PC-9 (cell line): ENCODE data around the gene RASL12.

Experiments used
- CTCF ChIP-seq: fragments of 200-600 bp; sonication (generic); conservative IDR thresholded peaks from 2 replicates; pipeline ENCODE4 v1.6.1; 2017; ENCODE audit warnings: mixed run types, antibody characterized with exemption, mild to moderate bottlenecking, moderate library complexity
- EZH2 ChIP-seq: fragments of 200-600 bp; sonication (generic); IDR thresholded peaks from 2 replicates; pipeline ENCODE4 v1.8.0; 2017; ENCODE audit warnings: antibody characterized with exemption, low read depth

- TF ChIP-seq CTCF (no peak), EZH2 (no peak)
Measured at GRCh38 chr15:65048241-65048640, 19.6 kb downstream of the RASL12 start.
